Endothelial cell of umbilical vein (primary cell): ENCODE measurements around the gene AP2A2. TPM values are rescaled to one million over a fixed set of nuclear protein-coding genes. Genes with fewer than 3 reads are reported as not detected.

Experiments used
- BruUV-seq: library from RNA; stranded (reverse); fragments of 400-500 nt; replicated peaks from 2 replicates; lab custom pipeline; 2021; lab: Mats Ljungman, UMichigan
- CTCF ChIA-PET: fragments of 300-600, 350-600 bp; sonication (Branson Sonifier 250); formaldehyde crosslinking; loops from one replicate; lab custom pipeline; 2021; ENCODE audit warnings: antibody characterized with exemption, inconsistent platforms; lab: Charles Lee
- POLR2A ChIA-PET: fragments of 300-600, 350-600 bp; sonication (Branson Sonifier 250); formaldehyde crosslinking; loops from one replicate; lab custom pipeline; 2021; ENCODE audit warnings: antibody characterized with exemption, inconsistent platforms; lab: Charles Lee
- DNase-seq: peaks from one replicate; pipeline ENCODE4 v3.0.0-alpha.2; 2011; ENCODE audit warnings: low read depth, low spot score
- FAIRE-seq: peaks from 2 replicates; lab custom pipeline; 2011; peaks lifted over from hg19 to GRCh38; lab: Jason Lieb, UNC
- H2AFZ ChIP-seq: 2 replicates; pipeline ENCODE4 v1.6.0; 2012; ENCODE audit warnings: low read depth, low read length, control low read depth, inconsistent platforms
- H3K27ac ChIP-seq: 2 replicates; pipeline ENCODE4 v1.5.1; 2011; ENCODE audit warnings: low read depth, mild to moderate bottlenecking, control low read depth, low read length, moderate library complexity; ENCODE audit not compliant: insufficient read depth
- H3K27me3 ChIP-seq, 2 experiments: 2 replicates each; pipeline versions ENCODE4 v1.6.0 to v1.6.1; 2011; ENCODE audit warnings: low read length in 2 of 2, mixed read lengths in 1 of 2; ENCODE audit not compliant: control insufficient read depth in 2 of 2, insufficient read depth in 2 of 2
- H3K36me3 ChIP-seq, 2 experiments: 2 replicates in 1 of 2; 3 replicates in 1 of 2; pipeline ENCODE4 v1.5.1; 2011; ENCODE audit warnings: low read length in 2 of 2, mild to moderate bottlenecking in 1 of 2, moderate library complexity in 1 of 2; ENCODE audit not compliant: control insufficient read depth in 2 of 2, insufficient read depth in 2 of 2; ENCODE audit errors: extremely low read depth in 1 of 2
- H3K4me1 ChIP-seq: 3 replicates; pipeline ENCODE4 v1.5.1; 2011; ENCODE audit warnings: mild to moderate bottlenecking, low read length; ENCODE audit not compliant: control insufficient read depth, insufficient read depth; ENCODE audit errors: extremely low read depth
- H3K4me2 ChIP-seq: 2 replicates; pipeline ENCODE4 v1.6.1; 2011; ENCODE audit warnings: low read length, control low read depth, mixed read lengths; ENCODE audit not compliant: insufficient read depth
- H3K4me3 ChIP-seq, 3 experiments: fragments of 200-600 bp in 1 of 3; sonication (generic), shearing (Covaris generic) in 1 of 3; replicated peaks in 1 of 3; 2 replicates each; pipeline ENCODE4 v1.5.1; 2011 to 2016; ENCODE audit warnings: control low read depth in 3 of 3, low read length in 3 of 3, mild to moderate bottlenecking in 2 of 3, inconsistent platforms in 1 of 3, low read depth in 1 of 3, moderate library complexity in 1 of 3; ENCODE audit not compliant: insufficient read depth in 1 of 3
- H3K79me2 ChIP-seq: 2 replicates; pipeline ENCODE4 v1.6.0; 2012; ENCODE audit warnings: low read length, inconsistent platforms; ENCODE audit not compliant: control insufficient read depth, insufficient read depth
- H3K9ac ChIP-seq: replicated peaks from 2 replicates; pipeline ENCODE3; 2011; ENCODE audit warnings: low read length, control low read depth; ENCODE audit not compliant: insufficient read depth; ENCODE audit errors: extremely low read depth
- H3K9me1 ChIP-seq: replicated peaks from 3 replicates; pipeline ENCODE4 v1.6.0; 2011; ENCODE audit warnings: mild to moderate bottlenecking, low read length; ENCODE audit not compliant: control insufficient read depth, insufficient read depth; ENCODE audit errors: extremely low read depth
- H3K9me3 ChIP-seq: replicated peaks from 2 replicates; pipeline ENCODE4 v1.5.1; 2012; ENCODE audit warnings: low read length, inconsistent platforms; ENCODE audit not compliant: control insufficient read depth, insufficient read depth
- H4K20me1 ChIP-seq: replicated peaks from 2 replicates; pipeline ENCODE3; 2011; ENCODE audit warnings: mild to moderate bottlenecking, low read length; ENCODE audit not compliant: control insufficient read depth, insufficient read depth; ENCODE audit errors: extremely low read depth
- CTCF ChIP-seq, 2 donors: IDR thresholded peaks; 1 replicate in 1 of 2; 2 replicates in 1 of 2; pipeline ENCODE4 v1.5.1; 2011; ENCODE audit warnings: low read length in 2 of 2, mild to moderate bottlenecking in 2 of 2, moderate library complexity in 2 of 2, control low read depth in 1 of 2, inconsistent platforms in 1 of 2, low read depth in 1 of 2; ENCODE audit not compliant: insufficient read depth in 1 of 2; ENCODE audit errors: extremely low read depth in 1 of 2
- EZH2 ChIP-seq: IDR thresholded peaks from 2 replicates; pipeline ENCODE4 v1.6.1; 2012; ENCODE audit warnings: borderline replicate concordance, low read depth, mild to moderate bottlenecking, moderate library complexity, low read length, inconsistent platforms; ENCODE audit not compliant: severe bottlenecking
- FOS ChIP-seq: IDR thresholded peaks from 2 replicates; pipeline ENCODE4 v1.6.1; 2011; ENCODE audit warnings: mild to moderate bottlenecking, low read length, moderate library complexity, borderline replicate concordance; ENCODE audit not compliant: insufficient read depth
- GATA2 ChIP-seq: IDR thresholded peaks from 2 replicates; pipeline ENCODE4 v1.7.0; 2011; ENCODE audit warnings: low read depth, mild to moderate bottlenecking, moderate library complexity, mixed read lengths, low read length; ENCODE audit not compliant: insufficient read length, insufficient read depth
- JUN ChIP-seq: IDR thresholded peaks from 2 replicates; pipeline ENCODE4 v1.6.1; 2011; ENCODE audit warnings: borderline replicate concordance, low read depth; ENCODE audit not compliant: insufficient read length, insufficient read depth
- MAX ChIP-seq: IDR thresholded peaks from 2 replicates; pipeline ENCODE4 v1.6.1; 2011; ENCODE audit not compliant: insufficient read depth, insufficient read length
- MYC ChIP-seq: IDR thresholded peaks from one replicate; pipeline ENCODE4 v1.6.1; 2011; ENCODE audit warnings: mild to moderate bottlenecking, low read depth, low read length
- POLR2A ChIP-seq: IDR thresholded peaks from 2 replicates; pipeline ENCODE4 v1.6.1; 2012; ENCODE audit warnings: low read depth, mild to moderate bottlenecking, control low read depth, low read length
- POLR2AphosphoS5 ChIP-seq: IDR thresholded peaks from 2 replicates; pipeline ENCODE4 v1.6.1; 2012; ENCODE audit warnings: low read depth, mild to moderate bottlenecking, control low read depth, low read length, moderate library complexity; ENCODE audit not compliant: insufficient read depth
- dilution Hi-C: fragments of 300-500 bp; cut with MboI; formaldehyde crosslinking; loops from one replicate; pipeline ENCODE4 v1.15.0; 2019; ENCODE audit warnings: low sequenced_read_pairs; ENCODE audit not compliant: extremely low pct_ligation_motif_present
- intact Hi-C: fragments of 100-400 bp; cut with micrococcal nuclease; formaldehyde crosslinking; loops from one replicate; pipeline ENCODE4 v1.10.0; 2022
- polyA plus RNA-seq, 4 experiments: library from polyadenylated mRNA; depleted of rRNA in 3 of 4; stranded (reverse) in 3 of 4; unstranded in 1 of 4; fragments of >200 nt; gene quantifications; 2 replicates each; pipeline versions ENCODE4 v1.2.1 to v1.2.3, GENCODE V29; 2011 to 2012; ENCODE audit warnings: missing spikeins in 1 of 4
- total RNA-seq: library from RNA; stranded (reverse); gene quantifications from 2 replicates; pipeline ENCODE4 v1.2.3, GENCODE V29; 2021

AP2A2 gene
- total and polyA plus RNA-seq, 2 donors (not counting 3 experiments of a cell fraction or from before 2014, with no cell fraction given), result 89.5 to 92.6 TPM

- Histone ChIP-seq H3K27ac (no peak overlapping the region), H3K79me2 (peaks cover 2% of the 10 kb centered on the region), H3K4me3 (no peak overlapping the region), H2AFZ (no peak overlapping the region), H3K9me3 (no peaks in the 10 kb centered on the region), H3K9ac (no peak overlapping the region), H4K20me1 (no peaks in the 10 kb centered on the region), H3K36me3 (peaks cover 15 to 64% of the 10 kb centered on the region in 2 experiments), H3K27me3 (no peaks in the 10 kb centered on the region), H3K4me2 (no peak overlapping the region), H3K9me1 (no peaks in the 10 kb centered on the region), H3K4me1 (no peaks in the 10 kb centered on the region)
- CTCF ChIA-PET, result no interaction called here
- TF ChIP-seq GATA2, result no peak
- no peak for TF ChIP-seq FOS
- TF ChIP-seq EZH2, result no peak
- no peak for TF ChIP-seq POLR2A
- TF ChIP-seq CTCF (IDR thresholded peaks at IDR 0.05; ENCODE audit: extremely low read depth in 1 of 2, insufficient read depth in 1 of 2, low read depth in 1 of 2, low read length in 2 of 2), result no peak
- TF ChIP-seq POLR2AphosphoS5, result no peak
- TF ChIP-seq JUN, result no peak
- TF ChIP-seq MYC, result no peak
- no peak for TF ChIP-seq MAX
- no peak for FAIRE-seq
- no TSS peak for BruUV-seq
- dilution Hi-C loops, result no loop called here
- intact Hi-C loops, result no loop called here
- POLR2A ChIA-PET, result no interaction called here
- no peak for DNase-seq
These were observed 66.9 kb downstream of the AP2A2 start for GRCh38 chr11:992577-992976.
